ENCODE data around the gene PTCD1. TPM values are rescaled to one million over a fixed set of nuclear protein-coding genes. Genes with fewer than 3 reads are reported as not detected.

PTCD1 gene
- total and polyA plus RNA-seq, 2 of the 8 experiments (the other 6 are each of a cell fraction or from before 2014, with no cell fraction given) = 7.5 to 7.6 TPM

GRCh38 chr7:99374111-99375064 lies 64.2 kb downstream of the PTCD1 start, which contains the start of gene ARPC1B:
Gene ARPC1B (plus strand): TSS chr7:99374730. CDS start chr7:99385715, 10,985 bp downstream.
- Histone ChIP-seq H4K8ac (ENCODE audit: extremely low read depth, insufficient read depth, low read length) (peak within 1 kb of the TSS; percentile 85), H3K9ac (replicated peaks in 1 of 4; ENCODE audit: extremely low read depth in 1 of 4, low read depth in 3 of 4, low read length in 3 of 4) (peak within 1 kb of the TSS in 3 of 4 experiments; percentile 43 to 65 (median 58); a peak in 6 of 7 replicates), H3K9me3 (ENCODE audit: insufficient read depth in 2 of 2, low read depth in 1 of 2, low read length in 1 of 2) (no peaks in the 10 kb centered on the region), H4K91ac (replicated peaks; ENCODE audit: insufficient read length, low read length) (peak within 1 kb of the TSS; percentile 54), H3K4me2 (ENCODE audit: insufficient read depth in 1 of 2, low read depth in 2 of 2, low read length in 2 of 2) (peak within 1 kb of the TSS; percentile 47 to 79), H2BK120ac (replicated peaks; ENCODE audit: low read depth, low read length) (no peak within 1 kb of the TSS), H3K4me1 (replicated peaks in 1 of 4; ENCODE audit: control insufficient read depth in 3 of 4, insufficient read depth in 4 of 4, low read length in 3 of 4) (peaks cover 0 to 2% (median 0%) of the 10 kb centered on the region in 4 experiments; a peak in 2 of 7 replicates), H4K20me1 (replicated peaks in 1 of 2; ENCODE audit: control insufficient read depth in 1 of 2, insufficient read depth in 2 of 2, low read length in 2 of 2) (peaks cover 4% of the 10 kb centered on the region in 2 experiments), H3K18ac (ENCODE audit: extremely low read depth, low read length) (peak within 1 kb of the TSS; percentile 78), H2AFZ (ENCODE audit: low read length) (peak within 1 kb of the TSS; percentile 67; the same call in 1 of the 2 replicates), H3K23ac (ENCODE audit: insufficient read length) (no peak within 1 kb of the TSS), H3K36me3 (ENCODE audit: control insufficient read depth in 2 of 4, insufficient read depth in 4 of 4, low read length in 3 of 4) (peaks cover 0 to 3% (median 0%) of the 10 kb centered on the region in 4 experiments; a peak in 1 of 8 replicates), H3K27me3 (replicated peaks in 1 of 4; ENCODE audit: control insufficient read depth in 3 of 4, extremely low read depth in 1 of 4, insufficient read depth in 3 of 4, low read length in 3 of 4) (no peaks in the 10 kb centered on the region), H2AK5ac (ENCODE audit: low read depth, low read length) (no peak within 1 kb of the TSS), H4K5ac (ENCODE audit: insufficient read length, low read depth, low read length) (peak within 1 kb of the TSS; percentile 76), H3K27ac (ENCODE audit: low read depth, low read length) (no peak within 1 kb of the TSS; the same call in 1 of the 2 replicates), H3K79me2 (ENCODE audit: control insufficient read depth in 1 of 2, insufficient read depth in 2 of 2, low read length in 2 of 2) (peaks cover 0 to 5% of the 10 kb centered on the region in 2 experiments; a peak in 2 of 4 replicates), H2BK15ac (ENCODE audit: low read length) (no peak within 1 kb of the TSS), H3K14ac (ENCODE audit: insufficient read length) (no peak within 1 kb of the TSS), H3K56ac (replicated peaks; ENCODE audit: insufficient read length, low read depth, low read length) (peak within 1 kb of the TSS; percentile 69), H3K4ac (replicated peaks; ENCODE audit: insufficient read length, low read depth, low read length) (peak within 1 kb of the TSS; percentile 38), H3K23me2 (ENCODE audit: low read depth, low read length) (0 out of 2 replicates have a peak, but pooled peaks cover 6% of the 10 kb centered on the region), H2BK12ac (ENCODE audit: low read depth, low read length) (no peak within 1 kb of the TSS), H2BK5ac (ENCODE audit: low read depth, low read length) (peak within 1 kb of the TSS; percentile 78; the same call in 1 of the 2 replicates), H3K79me1 (ENCODE audit: low read depth, low read length) (peaks cover 3% of the 10 kb centered on the region; the same call in 1 of the 2 replicates), H2BK20ac (ENCODE audit: low read length) (no peak within 1 kb of the TSS), H3K4me3 (ENCODE audit: extremely low read depth in 1 of 4, insufficient read depth in 2 of 4, low read depth in 3 of 4, low read length in 4 of 4) (peak within 1 kb of the TSS; percentile 65 to 95 (median 70))
- WGBS, 2 experiments (ENCODE audit: extremely low coverage in 1 of 2, insufficient coverage in 1 of 2, insufficient read length in 1 of 2, insufficient replicate concordance in 2 of 2, low coverage in 1 of 2, low lambda C conversion rate in 2 of 2, missing lambda C conversion rate in 1 of 2) = 0% methylated on average over 48 of the region's 95 CpGs; no CpG with 5 or more reads in 1 of the 2 experiments
- peak in 1 of 2 experiments; percentile 80 for DNase-seq (ENCODE audit: low read depth in 1 of 2, low spot score in 2 of 2)
- CTCF ChIA-PET (ENCODE audit: partially characterized antibody) = interaction anchor here (0.9 to 1.4 kb wide), 2 partner anchors 9 to 33 kb away, joined by 3 to 8 read pairs; no protein-coding TSS in a partner anchor
- FAIRE-seq = no peak
- POLR2A ChIA-PET (ENCODE audit: partially characterized antibody) = interaction anchor here (0.6 to 5.5 kb wide), 11 partner anchors 8 to 348 kb away, joined by 3 to 49 read pairs (median 4); partner anchors contain the start of genes BUD31, CPSF4, PDAP1 and PTCD1
- peak; percentile 36 for TF ChIP-seq ASH2L (IDR thresholded peaks at IDR 0.05; ENCODE audit: low read length)
- peak; percentile 33; the same call in 1 of the 2 replicates for TF ChIP-seq SUZ12 (IDR thresholded peaks at IDR 0.05; ENCODE audit: low read length)
- no peak for TF ChIP-seq CHD1 (IDR thresholded peaks at IDR 0.05; ENCODE audit: low read depth, low read length)
- peak; percentile 21 for TF ChIP-seq MAX (IDR thresholded peaks at IDR 0.05)
- no peak for TF ChIP-seq FOSL1 (IDR thresholded peaks at IDR 0.05; ENCODE audit: insufficient read depth, low read depth, low read length)
- TF ChIP-seq SIX5 (IDR thresholded peaks at IDR 0.05; ENCODE audit: low read depth, low read length) = no peak
- TF ChIP-seq RAD21 (IDR thresholded peaks at IDR 0.05 in 1 of 2, conservative IDR thresholded peaks at IDR 0.05 in 1 of 2; ENCODE audit: low read depth in 2 of 2, low read length in 2 of 2) = no peak
- TF ChIP-seq TAF1 (IDR thresholded peaks at IDR 0.05; ENCODE audit: low read depth, low read length) = peak; percentile 8; the same call in 1 of the 2 replicates
- TF ChIP-seq SIN3A (conservative IDR thresholded peaks at IDR 0.05 in 1 of 2, IDR thresholded peaks at IDR 0.05 in 1 of 2; ENCODE audit: low read depth in 1 of 2, low read length in 2 of 2) = peak in 1 of 2 experiments; percentile 59; a peak in 1 of 4 replicates
